T-helper 22 cell (primary cell): ENCODE measurements around the gene CDC14A.
A peak's percentile ranks its signal among the peaks of the same experiment; 100 is the strongest.

Experiments
- DNase-seq: peaks from one replicate; pipeline ENCODE4 v3.0.0-alpha.2; 2020; ENCODE audit warnings: low read depth

The CDC14A gene

DNA sequence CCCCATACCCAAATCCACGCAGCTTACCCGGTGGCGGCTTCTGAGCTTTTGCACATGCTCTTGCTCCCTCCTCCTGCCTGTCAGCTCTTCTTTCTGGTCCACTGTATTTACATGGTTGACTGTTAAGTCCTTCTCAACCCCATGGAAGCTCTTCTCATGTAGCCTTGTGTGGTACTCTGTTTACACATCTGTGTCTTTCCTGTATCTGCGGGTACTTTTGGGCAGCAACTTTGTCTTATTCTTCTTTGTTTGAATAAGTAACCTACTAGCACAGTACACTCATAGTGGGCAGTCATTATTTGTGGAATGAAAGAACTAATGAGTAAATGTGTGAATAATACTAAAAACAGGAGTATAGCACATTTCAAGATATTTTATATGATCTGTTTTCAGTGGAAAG lies 97.2 kb downstream of the CDC14A start:
- no peak for DNase-seq

GRCh38 chr1:100452641-100453040 lies 100.3 kb downstream of the CDC14A start:
- DNase-seq = no peak

- no peak for DNase-seq
Measured at GRCh38 chr1:100455478-100456072, 103.3 kb downstream of the CDC14A start.

DNA sequence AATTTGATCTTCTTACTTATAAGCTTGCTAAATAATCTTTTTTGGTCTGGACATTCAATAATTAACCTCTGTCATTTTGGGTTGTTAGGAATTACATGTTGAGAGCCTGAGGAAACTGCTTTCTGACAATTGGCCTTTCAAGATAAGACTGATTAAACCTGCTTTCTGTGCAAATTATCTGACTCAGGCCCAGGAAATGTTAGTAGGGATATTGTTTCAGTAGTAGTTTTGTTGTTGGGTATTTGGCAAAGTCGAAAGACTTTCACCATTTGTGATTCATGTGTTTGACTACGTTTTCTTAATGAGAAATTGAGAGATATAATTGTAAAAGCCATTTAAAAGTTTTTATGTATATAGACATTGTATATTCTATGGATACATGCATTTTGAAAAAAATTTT lies 104.6 kb downstream of the CDC14A start:
- no peak for DNase-seq

DNA sequence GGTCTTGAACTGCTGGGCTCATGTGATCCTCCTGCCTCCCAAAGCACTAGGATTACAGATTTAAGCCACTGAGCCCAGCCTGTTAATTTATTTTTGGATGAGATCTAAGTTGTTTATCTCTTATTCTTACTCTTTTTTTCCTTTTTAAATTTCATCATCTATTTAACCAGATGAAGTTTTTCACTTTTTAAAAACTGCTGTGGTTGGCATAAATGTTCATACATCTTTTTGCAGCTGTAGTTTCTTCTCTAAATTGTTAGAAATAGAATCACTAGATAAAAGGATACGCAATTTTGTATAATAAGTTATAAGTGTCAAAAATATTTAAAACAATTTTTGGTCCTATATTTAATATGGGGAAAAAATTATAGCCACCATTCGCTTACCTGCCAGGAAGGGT lies 105.4 kb downstream of the CDC14A start:
- DNase-seq = no peak

DNA sequence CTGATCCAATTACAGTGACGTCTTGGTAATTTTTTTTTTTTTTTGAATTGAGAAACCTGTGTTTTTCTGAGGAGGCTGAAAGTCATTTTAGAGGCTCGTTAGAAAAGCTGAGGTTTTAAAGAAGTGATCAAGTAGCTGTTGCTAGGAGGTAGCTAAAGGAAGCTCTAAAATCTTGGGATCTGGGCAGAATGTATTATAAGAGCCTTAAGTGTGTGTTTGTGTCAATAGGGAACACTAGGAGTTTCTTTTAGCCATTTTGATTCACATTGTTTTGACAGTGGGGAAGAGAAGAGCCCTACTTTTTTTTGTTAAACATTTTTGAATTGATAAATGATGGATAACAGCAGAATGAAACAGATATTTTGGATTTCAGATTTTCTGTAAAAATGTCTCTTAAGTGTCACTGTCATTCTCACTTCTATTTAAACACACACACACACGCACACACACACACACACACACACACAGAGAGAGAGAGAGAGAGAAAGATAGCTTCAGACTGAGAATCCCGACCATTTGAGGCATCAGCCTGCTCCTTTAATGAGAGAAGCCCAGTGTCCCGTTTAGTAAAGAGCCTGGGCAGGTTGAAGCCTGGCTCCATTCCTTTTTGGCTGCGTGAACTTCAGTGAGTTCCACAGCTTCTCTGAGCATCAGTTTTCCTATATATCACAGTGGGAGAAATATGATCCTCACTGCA lies 106.5 kb downstream of the CDC14A start:
- no peak for DNase-seq

- DNase-seq = peak; percentile 32
Measured at GRCh38 chr1:100459358-100460114, 107.2 kb downstream of the CDC14A start.

- DNase-seq = no peak
Measured at GRCh38 chr1:100461222-100461621, 108.9 kb downstream of the CDC14A start.

GRCh38 chr1:100462326-100463025 lies 110.2 kb downstream of the CDC14A start:
- DNase-seq = no peak

GRCh38 chr1:100463791-100464424 lies 111.6 kb downstream of the CDC14A start:
- DNase-seq = no peak

DNA sequence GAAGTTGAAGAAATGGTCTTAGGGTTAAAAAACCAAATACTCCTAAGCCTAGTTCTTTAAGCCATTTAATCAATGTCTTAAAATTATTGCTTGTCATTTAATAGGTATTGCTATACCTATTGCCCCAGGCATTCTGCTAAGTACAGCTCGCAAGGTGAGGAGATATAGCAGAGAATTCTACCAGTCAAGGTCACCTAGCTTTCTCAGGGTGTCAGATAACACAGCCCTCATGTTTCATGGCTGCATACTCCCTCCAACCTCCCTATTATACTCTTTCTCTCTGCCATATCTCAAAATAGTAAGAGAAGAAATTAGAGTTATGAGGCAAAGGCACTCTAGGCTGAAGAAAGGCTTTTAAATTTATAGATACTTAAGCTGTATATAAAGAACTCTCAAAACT lies 117.3 kb downstream of the CDC14A start:
- no peak for DNase-seq

DNA sequence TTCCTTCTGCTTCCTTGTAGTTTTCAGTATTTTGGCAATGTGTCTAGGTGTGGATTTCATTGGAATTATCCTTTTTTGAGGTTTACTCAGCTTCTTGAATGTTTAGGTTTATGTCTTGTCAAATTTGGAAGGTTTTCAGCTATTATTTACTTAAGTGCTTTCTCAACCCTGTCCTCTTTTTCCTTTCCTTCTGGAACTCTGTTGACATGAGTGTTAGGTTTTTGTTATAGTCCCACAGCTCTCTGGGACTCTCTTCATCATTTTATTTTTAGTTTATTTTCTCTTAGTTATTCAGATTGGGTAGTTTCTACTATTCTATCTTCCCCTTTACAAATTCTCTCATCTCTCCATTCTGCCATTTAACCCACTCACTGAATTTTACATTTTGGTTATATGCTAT lies 122.5 kb downstream of the CDC14A start:
- no peak for DNase-seq

GRCh38 chr1:100476735-100477290 lies 124.5 kb downstream of the CDC14A start:
- no peak for DNase-seq

DNA sequence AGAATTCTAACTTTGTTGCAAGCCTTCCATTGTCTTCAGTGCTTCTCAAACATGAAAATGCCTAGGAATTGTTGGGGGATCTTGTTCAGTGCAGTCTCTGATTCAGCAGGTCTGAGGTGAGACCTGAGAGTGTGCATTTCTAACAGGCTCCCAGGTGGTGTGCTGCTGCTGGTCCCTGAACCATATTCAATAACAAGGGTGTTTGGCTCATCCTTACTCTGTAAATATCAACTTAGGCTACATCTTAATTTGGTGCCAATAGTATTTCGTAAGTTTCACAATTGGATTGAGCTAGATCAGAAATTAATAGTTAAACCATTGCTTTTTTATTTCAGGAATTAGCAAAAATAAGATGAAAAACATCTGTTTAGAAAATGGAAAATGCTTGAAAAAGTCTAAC lies 126.5 kb downstream of the CDC14A start:
- no peak for DNase-seq

DNA sequence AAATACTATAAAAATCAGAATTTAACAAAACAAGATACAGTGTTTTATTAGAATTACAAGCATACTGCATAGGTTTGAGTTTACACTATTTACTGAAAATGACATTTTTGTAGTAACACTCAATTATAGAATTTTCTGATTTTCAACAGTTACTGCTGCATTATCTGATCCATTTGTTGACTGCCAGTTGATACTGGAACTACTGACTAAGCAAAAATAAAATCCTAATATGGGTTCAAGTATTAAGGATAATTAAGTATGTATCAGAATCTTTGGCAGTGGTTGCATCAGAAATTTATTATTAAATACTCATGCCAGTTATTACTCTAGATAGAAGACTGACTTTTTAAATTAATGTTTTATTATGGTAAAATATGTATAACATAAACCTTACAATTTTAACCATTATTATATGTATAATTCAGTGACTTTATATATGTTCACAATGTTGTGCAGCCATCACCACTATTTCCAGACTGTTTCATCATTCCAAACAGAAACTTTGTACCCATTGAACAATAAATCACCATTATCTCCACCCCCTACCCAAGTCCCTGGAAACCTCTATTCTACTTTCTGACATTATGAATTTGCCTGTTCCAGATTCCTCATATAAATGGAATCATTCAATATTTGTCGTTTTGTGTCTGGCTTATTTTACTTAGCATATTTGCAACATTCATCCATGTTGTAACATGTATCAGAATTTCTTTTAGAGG lies 127.5 kb downstream of the CDC14A start:
- DNase-seq = no peak

- DNase-seq = no peak
Measured at GRCh38 chr1:100481303-100481702, 129.0 kb downstream of the CDC14A start.

DNA sequence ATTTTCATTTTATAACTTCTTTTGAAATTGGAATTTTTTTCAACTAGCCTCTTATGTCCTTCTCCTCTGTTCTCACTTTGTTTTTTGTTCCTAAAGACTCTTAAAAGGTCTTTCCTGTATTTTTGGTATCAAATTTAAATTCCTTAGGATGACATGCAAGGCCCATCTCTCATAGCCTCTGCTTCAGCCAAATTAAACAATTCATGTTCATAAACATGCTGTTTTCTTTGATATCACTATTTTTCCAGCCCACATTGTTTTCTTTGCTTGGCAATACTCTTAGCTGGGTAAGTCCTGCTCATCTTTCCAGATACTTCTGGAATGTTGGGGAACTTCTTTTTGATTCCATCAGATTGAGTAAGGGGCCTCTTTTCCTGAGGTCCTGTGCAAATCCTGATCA lies 129.9 kb downstream of the CDC14A start:
- no peak for DNase-seq

DNA sequence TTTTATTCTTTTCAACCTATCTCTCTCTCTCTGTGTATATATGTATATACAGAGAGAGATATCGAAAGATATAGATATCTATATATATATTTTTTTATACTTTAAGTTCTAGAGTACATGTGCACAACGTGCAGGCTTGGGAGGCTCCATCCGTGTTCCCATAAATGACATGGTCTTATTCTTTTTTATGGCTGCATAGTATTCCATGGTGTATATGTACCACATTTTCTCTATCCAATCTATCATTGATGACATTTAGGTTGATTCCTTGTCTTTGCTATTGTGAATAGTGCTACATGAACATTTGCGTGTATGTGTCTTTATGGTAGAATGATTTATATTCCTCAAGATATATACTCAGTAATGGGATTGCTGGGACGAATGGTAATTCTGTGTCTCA lies 130.4 kb downstream of the CDC14A start:
- DNase-seq = no peak

GRCh38 chr1:100483230-100483629 lies 130.9 kb downstream of the CDC14A start:
- no peak for DNase-seq

- no peak for DNase-seq
Measured at GRCh38 chr1:100485855-100486258, 133.6 kb downstream of the CDC14A start.

DNA sequence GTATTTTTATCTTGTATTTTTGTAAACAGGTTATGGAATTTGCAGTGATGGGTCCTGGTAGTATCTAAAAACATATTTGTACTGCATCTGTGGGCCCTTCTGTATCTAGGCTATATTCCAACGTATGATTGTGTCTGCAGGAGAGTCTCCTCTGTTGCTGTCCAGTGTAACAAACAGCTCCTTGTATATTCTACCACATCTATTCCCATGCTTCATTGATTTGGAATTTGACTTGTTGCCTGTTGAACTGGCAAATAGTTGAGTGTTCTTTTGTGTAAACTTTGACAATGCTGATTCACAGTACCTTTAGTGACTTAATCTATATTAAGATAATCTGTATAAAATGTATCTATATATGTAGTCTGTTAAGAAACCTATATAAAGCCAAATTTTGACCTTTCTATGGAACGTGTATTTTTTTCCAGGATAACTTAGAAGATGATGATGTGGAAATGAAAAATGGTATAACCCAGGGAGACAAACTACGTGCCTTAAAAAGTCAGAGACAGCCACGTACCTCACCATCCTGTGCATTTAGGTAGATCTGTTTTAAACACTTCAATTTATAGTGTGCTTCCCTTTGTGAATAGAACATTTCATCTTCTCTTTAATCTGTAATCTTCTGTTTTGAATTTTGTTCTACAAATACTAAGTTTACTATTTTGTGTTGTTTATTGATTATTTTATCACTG lies 142.2 kb downstream of the CDC14A start:
- DNase-seq = no peak
